Eye (tissue), 1 donor: ENCODE measurements around the gene FAM83D.
A peak's percentile ranks its signal among the peaks of the same experiment; 100 is the strongest.

ENCODE experiments used
- DNase-seq: peaks from one replicate; pipeline ENCODE4 v3.0.0-alpha.2; 2015

Gene FAM83D

GRCh38 chr20:38926142-38926933, at the start of gene FAM83D:
FAM83D (plus strand) TSS chr20:38926417; CDS start chr20:38926443, 26 bp downstream.
- peak; percentile 99 for DNase-seq

- no peak for DNase-seq
Observed at GRCh38 chr20:38877483-38877882, 48.7 kb upstream of the FAM83D start.

- DNase-seq: peak; percentile 73
Observed at GRCh38 chr20:38878866-38879265, 47.4 kb upstream of the FAM83D start.

- no peak for DNase-seq
Observed at GRCh38 chr20:38880952-38881735, 45.1 kb upstream of the FAM83D start.

GRCh38 chr20:38881806-38882440, 44.3 kb upstream of the FAM83D start:
- no peak for DNase-seq

GRCh38 chr20:38882600-38882999, 43.6 kb upstream of the FAM83D start:
- DNase-seq: no peak

- peak; percentile 48 for DNase-seq
Observed at GRCh38 chr20:38883081-38883980, 42.9 kb upstream of the FAM83D start.

GRCh38 chr20:38883981-38884733, 42.1 kb upstream of the FAM83D start:
- no peak for DNase-seq

- DNase-seq: no peak
Observed at GRCh38 chr20:38885357-38885756, 40.9 kb upstream of the FAM83D start.

GRCh38 chr20:38888059-38888831, 38.0 kb upstream of the FAM83D start:
- DNase-seq: no peak

- no peak for DNase-seq
Observed at GRCh38 chr20:38889050-38889449, 37.2 kb upstream of the FAM83D start.

GRCh38 chr20:38889792-38890496, 36.3 kb upstream of the FAM83D start:
- no peak for DNase-seq

GRCh38 chr20:38890497-38890818, 35.8 kb upstream of the FAM83D start:
- no peak for DNase-seq

GRCh38 chr20:38892091-38892981, 33.9 kb upstream of the FAM83D start:
- no peak for DNase-seq

GRCh38 chr20:38893056-38893564, 33.1 kb upstream of the FAM83D start:
- peak; percentile 46 for DNase-seq

- DNase-seq: peak; percentile 86
Observed at GRCh38 chr20:38893565-38894090, 32.6 kb upstream of the FAM83D start.

- DNase-seq: peak; percentile 54
Observed at GRCh38 chr20:38894091-38894847, 31.9 kb upstream of the FAM83D start.
